B cell (primary cell): Measurements from ENCODE around the gene CXCL12. TPM values are rescaled to one million over a fixed set of nuclear protein-coding genes. Genes with fewer than 3 reads are reported as not detected.

Experiments
- ATAC-seq: fragments of 200-7000 bp; cut with Tn5 transposase; one replicate; pipeline ENCODE4 v1.10.0; 2021; ENCODE audit warnings: low read depth, mild to moderate bottlenecking, moderate number of reproducible peaks, moderate library complexity
- CTCF ChIA-PET: fragments of 350-600 bp; sonication (Branson Sonifier 250); formaldehyde crosslinking; loops from one replicate; lab custom pipeline; 2021; ENCODE audit warnings: antibody characterized with exemption, inconsistent platforms; lab: Charles Lee
- POLR2A ChIA-PET: fragments of 350-600 bp; sonication (Branson Sonifier 250); formaldehyde crosslinking; loops from one replicate; lab custom pipeline; 2021; ENCODE audit warnings: antibody characterized with exemption; lab: Charles Lee
- DNase-seq: peaks from one replicate; pipeline ENCODE4 v3.0.0; 2013
- H2AFZ ChIP-seq: 2 replicates; pipeline ENCODE4 v1.6.1; 2012; ENCODE audit warnings: mild to moderate bottlenecking, low read depth, low read length; ENCODE audit not compliant: insufficient read depth, poor library complexity, severe bottlenecking
- H3K27ac ChIP-seq, 2 donors: 1 replicate in 1 of 2; 2 replicates in 1 of 2; pipeline ENCODE4 v1.5.1; 2012 to 2013; ENCODE audit warnings: low read length in 2 of 2, mild to moderate bottlenecking in 2 of 2, moderate library complexity in 1 of 2
- H3K27me3 ChIP-seq, 4 experiments: fragments of 200-600 bp in 1 of 4; sonication (generic) in 1 of 4; replicated peaks in 1 of 4; 1 replicate in 2 of 4; 2 replicates in 2 of 4; pipeline versions ENCODE4 v1.6.1 to v1.7.0; 2013 to 2016; ENCODE audit warnings: low read length in 3 of 4, mild to moderate bottlenecking in 2 of 4, mixed read lengths in 1 of 4, moderate library complexity in 1 of 4; ENCODE audit not compliant: insufficient read depth in 4 of 4, control insufficient read depth in 3 of 4; ENCODE audit errors: control extremely low read depth in 1 of 4
- H3K36me3 ChIP-seq, 2 experiments: replicated peaks in 1 of 2; 1 replicate in 1 of 2; 2 replicates in 1 of 2; pipeline versions ENCODE4 v1.6.1 to v1.7.1; 2013; ENCODE audit warnings: low read length in 1 of 2; ENCODE audit not compliant: insufficient read depth in 2 of 2, control insufficient read depth in 1 of 2; ENCODE audit errors: control extremely low read depth in 1 of 2, extremely low read depth in 1 of 2
- H3K4me1 ChIP-seq, 2 donors: fragments of 200-600 bp in 1 of 2; sonication (generic) in 1 of 2; 1 replicate in 1 of 2; 2 replicates in 1 of 2; pipeline versions ENCODE4 v1.5.1 to v1.6.1; 2013 to 2017; ENCODE audit warnings: low read length in 2 of 2; ENCODE audit not compliant: control insufficient read depth in 2 of 2, insufficient read depth in 2 of 2
- H3K4me2 ChIP-seq: replicated peaks from 2 replicates; pipeline ENCODE3; 2012; ENCODE audit warnings: mild to moderate bottlenecking, low read depth, low read length; ENCODE audit not compliant: poor library complexity, severe bottlenecking
- H3K4me3 ChIP-seq, 5 experiments: fragments of 200-600 bp in 1 of 5; sonication (generic) in 1 of 5; 1 replicate in 3 of 5; 2 replicates in 2 of 5; pipeline versions ENCODE4 v1.5.1 to v1.7.0; 2011 to 2016; ENCODE audit warnings: low read length in 4 of 5, mild to moderate bottlenecking in 4 of 5, low read depth in 2 of 5, control low read depth in 1 of 5, moderate library complexity in 1 of 5; ENCODE audit not compliant: insufficient read depth in 1 of 5; ENCODE audit errors: control extremely low read depth in 1 of 5, extremely low read depth in 1 of 5
- H3K79me2 ChIP-seq: fragments of 200-600 bp; sonication (generic); one replicate; pipeline ENCODE4 v1.6.0; 2016; ENCODE audit warnings: low read length; ENCODE audit not compliant: control insufficient read depth, insufficient read depth
- H3K9ac ChIP-seq: fragments of 200-600 bp; sonication (generic); 2 replicates; pipeline ENCODE4 v1.6.1; 2017; ENCODE audit warnings: mild to moderate bottlenecking, low read length, moderate library complexity
- H3K9me3 ChIP-seq, 3 donors: one replicate each; pipeline versions ENCODE4 v1.6.1 to v1.7.1; 2013; ENCODE audit warnings: low read length in 2 of 3; ENCODE audit not compliant: control insufficient read depth in 2 of 3, insufficient read depth in 1 of 3; ENCODE audit errors: control extremely low read depth in 1 of 3
- H4K20me1 ChIP-seq: 2 replicates; pipeline ENCODE4 v1.6.0; 2012; ENCODE audit warnings: mild to moderate bottlenecking, low read length; ENCODE audit not compliant: insufficient read depth, control insufficient read depth, poor library complexity, severe bottlenecking
- H3K27ac Mint-ChIP-seq: one replicate; pipeline ENCODE4 v1.8.0; 2021; ENCODE audit warnings: mixed read lengths
- H3K27me3 Mint-ChIP-seq: one replicate; pipeline ENCODE4 v1.8.0; 2021; ENCODE audit warnings: mixed read lengths
- H3K4me1 Mint-ChIP-seq: one replicate; pipeline ENCODE4 v1.8.0; 2021; ENCODE audit warnings: mixed read lengths
- H3K4me3 Mint-ChIP-seq: one replicate; pipeline ENCODE4 v1.8.0; 2021; ENCODE audit warnings: mixed read lengths
- H3K9me3 Mint-ChIP-seq: one replicate; pipeline ENCODE4 v1.8.0; 2022; ENCODE audit warnings: mixed read lengths; ENCODE audit not compliant: insufficient read depth
- CTCF ChIP-seq: fragments of 200-600 bp; IDR thresholded peaks from one replicate; pipeline ENCODE4 v1.8.0; 2022; ENCODE audit warnings: antibody characterized with exemption, mild to moderate bottlenecking
- EZH2 ChIP-seq: IDR thresholded peaks from 2 replicates; pipeline ENCODE4 v1.6.1; 2012; ENCODE audit warnings: borderline replicate concordance, low read depth, mild to moderate bottlenecking, moderate library complexity, low read length; ENCODE audit not compliant: insufficient read depth, poor library complexity, severe bottlenecking
- WGBS: methylation state at CpG from one replicate; pipeline ENCODE4 v1.1.5; 2013; ENCODE audit warnings: missing lambda C conversion rate; ENCODE audit not compliant: insufficient coverage; 5-methylcytosine and 5-hydroxymethylcytosine counted together
- intact Hi-C: fragments of 100-400 bp; cut with micrococcal nuclease; formaldehyde crosslinking; loops from one replicate; pipeline ENCODE4 v1.10.0; 2022
- polyA plus RNA-seq: library from polyadenylated mRNA; depleted of rRNA; stranded (reverse); fragments of >200 nt; gene quantifications from 2 replicates; pipeline ENCODE4 v1.2.3, GENCODE V29; 2012
- total RNA-seq, 2 donors: library from RNA; stranded (reverse); fragments of 120-200 nt in 1 of 2; gene quantifications; 1 replicate in 1 of 2; 2 replicates in 1 of 2; pipeline versions ENCODE4 v1.2.3 to v1.2.4, GENCODE V29; 2013 to 2022

The CXCL12 gene
- total and polyA plus RNA-seq, 2 donors (not counting 1 experiment from before 2014, with no cell fraction given), result not detected

GRCh38 chr10:44327461-44327860, 57.4 kb downstream of the CXCL12 start:
- no peaks in the 10 kb centered on the region for H3K27me3 Mint-ChIP-seq
- DNase-seq (no peak), ATAC-seq (no peak)
- H3K9me3 ChIP-seq, result no peaks in the 10 kb centered on the region
- ChIA-PET CTCF (no interaction called here), POLR2A (no interaction called here)
- H4K20me1 ChIP-seq, result no peaks in the 10 kb centered on the region
- no peaks in the 10 kb centered on the region for H3K4me1 ChIP-seq
- H2AFZ ChIP-seq, result no peak overlapping the region
- WGBS, result no CpG with 5 or more reads among the region's 2 CpGs
- no peak for TF ChIP-seq EZH2
- no peak for TF ChIP-seq CTCF
- no peak overlapping the region for H3K4me2 ChIP-seq
- H3K4me3 Mint-ChIP-seq, result no peak overlapping the region
- H3K4me3 ChIP-seq, result no peak overlapping the region
- H3K36me3 ChIP-seq, result no peaks in the 10 kb centered on the region
- no peaks in the 10 kb centered on the region for H3K4me1 Mint-ChIP-seq
- no peaks in the 10 kb centered on the region for H3K9me3 Mint-ChIP-seq
- H3K27ac ChIP-seq, result no peak overlapping the region
- H3K27me3 ChIP-seq, result no peaks in the 10 kb centered on the region
- intact Hi-C loops, result no loop called here
- no peaks in the 10 kb centered on the region for H3K79me2 ChIP-seq
- H3K9ac ChIP-seq, result no peak overlapping the region
- no peak overlapping the region for H3K27ac Mint-ChIP-seq
